GM06990 (cell line): ENCODE measurements around the gene STARD3.

Experiments
- DNase-seq: peaks from one replicate; pipeline ENCODE4 v3.0.0-alpha.2; 2011; ENCODE audit not compliant: insufficient read length; ENCODE audit errors: extremely low read depth
- H3K27me3 ChIP-seq: replicated peaks from 2 replicates; pipeline ENCODE4 v1.6.0; 2011; ENCODE audit warnings: low read length; ENCODE audit not compliant: control insufficient read depth, insufficient read depth
- H3K36me3 ChIP-seq: 2 replicates; pipeline ENCODE4 v1.5.1; 2011; ENCODE audit warnings: low read length; ENCODE audit not compliant: control insufficient read depth, insufficient read depth
- H3K4me3 ChIP-seq: replicated peaks from 2 replicates; pipeline ENCODE4 v1.5.1; 2011; ENCODE audit warnings: low read depth, mild to moderate bottlenecking, control low read depth, low read length
- CTCF ChIP-seq: IDR thresholded peaks from 2 replicates; pipeline ENCODE4 v1.5.1; 2011; ENCODE audit warnings: low read length, control low read depth, mild to moderate bottlenecking, inconsistent platforms; ENCODE audit not compliant: insufficient read depth, poor library complexity, severe bottlenecking

The STARD3 gene

GRCh38 chr17:39636587-39636926 is 387 bp upstream of the STARD3 start:
- DNase-seq = no peak
- Histone ChIP-seq H3K27me3 (no peaks in the 10 kb centered on the region), H3K4me3 (peak overlapping the region; percentile 79), H3K36me3 (no peaks in the 10 kb centered on the region)
- TF ChIP-seq CTCF = no peak

GRCh38 chr17:39638317-39638716 is 1.4 kb downstream of the STARD3 start:
- Histone ChIP-seq H3K4me3 (peak overlapping the region; percentile 79), H3K27me3 (no peaks in the 10 kb centered on the region), H3K36me3 (peaks cover 2% of the 10 kb centered on the region; the same call in 1 of the 2 replicates)
- TF ChIP-seq CTCF = no peak
- no peak for DNase-seq

- Histone ChIP-seq H3K36me3 (peaks cover 2% of the 10 kb centered on the region; the same call in 1 of the 2 replicates), H3K27me3 (no peaks in the 10 kb centered on the region), H3K4me3 (no peak overlapping the region)
- DNase-seq = no peak
- TF ChIP-seq CTCF = no peak
Observed at GRCh38 chr17:39639043-39639442, 2.1 kb downstream of the STARD3 start.

- no peak for DNase-seq
- TF ChIP-seq CTCF = no peak
- H3K4me3 ChIP-seq = no peak overlapping the region
Observed at GRCh38 chr17:39639566-39640458, 2.9 kb downstream of the STARD3 start.

GRCh38 chr17:39640591-39641031 is 3.7 kb downstream of the STARD3 start:
- H3K27me3 ChIP-seq = no peaks in the 10 kb centered on the region
- DNase-seq = no peak
- TF ChIP-seq CTCF = no peak
- H3K36me3 ChIP-seq = peaks cover 2% of the 10 kb centered on the region; the same call in 1 of the 2 replicates
- H3K4me3 ChIP-seq = no peak overlapping the region

More at GRCh38 chr17:39639566-39640458, 2.9 kb downstream of the STARD3 start:
- Histone ChIP-seq H3K36me3 (peaks cover 2% of the 10 kb centered on the region; the same call in 1 of the 2 replicates), H3K27me3 (no peaks in the 10 kb centered on the region)
